Right ventricle myocardium inferior (tissue), 1 donor: ENCODE measurements around the gene STAC2. TPM values are rescaled to one million over a fixed set of nuclear protein-coding genes. Genes with fewer than 3 reads are reported as not detected.

Experiments used
- ATAC-seq: fragments of 200-7000 bp; cut with Tn5 transposase; one replicate; pipeline ENCODE4 v1.9.1; 2020; ENCODE audit warnings: mild to moderate bottlenecking, moderate library complexity
- DNase-seq: peaks from one replicate; pipeline ENCODE4 v3.0.0; 2021; ENCODE audit errors: missing footprints
- intact Hi-C: fragments of 100-400 bp; cut with DNase I; formaldehyde crosslinking; loops from one replicate; pipeline ENCODE4 v1.11.0; 2022
- total RNA-seq: library from RNA; stranded (reverse); fragmentation: NEBNext Ultra II Directional; extraction: Animal tissue kit (Norgen Biotek cat#: 25700); gene quantifications from one replicate; pipeline ENCODE4 v1.2.1, GENCODE V29; 2021
- donor health status: DM: no; HTN: yes; CAD: no; lungs with severe emphysema.

STAC2 gene
- total RNA-seq, 1 donor from 2014 or later = 2.9 TPM

DNA sequence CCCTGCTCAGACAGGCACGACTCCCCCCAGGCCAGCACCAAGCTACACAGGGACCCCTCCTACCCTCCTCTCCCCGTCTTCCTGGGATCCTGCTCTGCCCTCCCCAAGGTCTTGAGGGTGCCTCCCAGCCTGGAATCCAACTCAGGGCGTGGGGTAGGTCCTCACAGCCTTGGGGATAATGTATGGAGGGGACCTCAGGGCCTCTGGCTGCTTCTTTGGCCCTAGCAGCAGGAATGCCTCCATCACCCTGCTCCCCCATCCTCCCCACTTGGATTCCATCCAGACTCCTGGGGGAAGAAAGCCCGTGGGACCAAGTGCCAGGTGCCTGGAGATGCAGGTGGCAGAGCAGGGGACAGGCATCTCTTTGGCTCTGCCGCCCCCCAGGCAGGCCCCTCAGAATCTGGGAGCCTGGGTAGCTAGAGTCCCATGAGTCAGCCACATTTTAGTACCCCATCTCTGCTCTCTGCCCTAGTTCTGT, 10.7 kb upstream of the STAC2 start:
- intact Hi-C loops = no loop called here
- DNase-seq (no peak), ATAC-seq (no peak)

DNA sequence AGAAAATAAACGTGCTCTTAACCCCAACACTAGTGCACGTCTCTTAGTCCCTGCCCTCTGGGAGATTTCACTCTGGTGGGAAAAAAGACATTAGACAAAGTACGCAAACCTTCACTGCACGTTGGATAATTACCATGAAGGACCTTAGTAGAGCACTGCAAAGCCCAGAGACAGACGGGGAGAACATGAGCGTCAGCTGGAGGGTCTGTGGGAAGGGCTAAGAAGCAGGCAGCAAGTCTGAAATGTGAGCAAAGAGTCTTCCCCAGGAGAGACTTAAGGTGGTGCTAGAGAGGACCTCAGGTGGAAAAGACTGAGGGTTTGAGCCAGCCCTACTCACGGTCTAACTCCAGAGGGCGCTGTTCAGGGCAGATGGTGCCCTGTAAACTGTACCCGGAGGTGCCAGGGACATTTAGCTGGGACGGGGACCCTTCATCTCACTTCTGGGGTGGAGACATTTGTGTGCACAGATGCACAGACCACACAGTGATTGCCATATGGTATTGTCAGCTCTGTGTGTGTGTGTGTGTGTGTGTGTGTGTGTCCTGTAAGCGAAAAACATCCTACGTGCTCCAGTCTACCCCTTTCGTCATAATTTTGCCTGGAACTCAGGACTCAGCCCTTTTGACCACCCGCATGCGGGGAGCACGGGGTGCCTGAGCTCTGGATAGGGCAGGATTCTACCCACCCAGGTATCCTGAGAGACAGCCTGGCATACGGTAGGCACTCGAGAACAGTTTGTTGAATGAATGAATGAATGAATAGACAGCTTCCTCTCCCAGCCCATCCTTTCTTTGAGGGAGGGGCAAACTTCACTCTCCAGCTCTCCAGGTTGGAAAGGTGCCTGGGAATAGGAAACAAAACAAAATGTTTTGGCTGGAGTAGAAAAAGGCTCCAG, 10.1 kb upstream of the STAC2 start:
- DNase-seq (no peak), ATAC-seq (no peak)
- intact Hi-C loops = no loop called here

DNA sequence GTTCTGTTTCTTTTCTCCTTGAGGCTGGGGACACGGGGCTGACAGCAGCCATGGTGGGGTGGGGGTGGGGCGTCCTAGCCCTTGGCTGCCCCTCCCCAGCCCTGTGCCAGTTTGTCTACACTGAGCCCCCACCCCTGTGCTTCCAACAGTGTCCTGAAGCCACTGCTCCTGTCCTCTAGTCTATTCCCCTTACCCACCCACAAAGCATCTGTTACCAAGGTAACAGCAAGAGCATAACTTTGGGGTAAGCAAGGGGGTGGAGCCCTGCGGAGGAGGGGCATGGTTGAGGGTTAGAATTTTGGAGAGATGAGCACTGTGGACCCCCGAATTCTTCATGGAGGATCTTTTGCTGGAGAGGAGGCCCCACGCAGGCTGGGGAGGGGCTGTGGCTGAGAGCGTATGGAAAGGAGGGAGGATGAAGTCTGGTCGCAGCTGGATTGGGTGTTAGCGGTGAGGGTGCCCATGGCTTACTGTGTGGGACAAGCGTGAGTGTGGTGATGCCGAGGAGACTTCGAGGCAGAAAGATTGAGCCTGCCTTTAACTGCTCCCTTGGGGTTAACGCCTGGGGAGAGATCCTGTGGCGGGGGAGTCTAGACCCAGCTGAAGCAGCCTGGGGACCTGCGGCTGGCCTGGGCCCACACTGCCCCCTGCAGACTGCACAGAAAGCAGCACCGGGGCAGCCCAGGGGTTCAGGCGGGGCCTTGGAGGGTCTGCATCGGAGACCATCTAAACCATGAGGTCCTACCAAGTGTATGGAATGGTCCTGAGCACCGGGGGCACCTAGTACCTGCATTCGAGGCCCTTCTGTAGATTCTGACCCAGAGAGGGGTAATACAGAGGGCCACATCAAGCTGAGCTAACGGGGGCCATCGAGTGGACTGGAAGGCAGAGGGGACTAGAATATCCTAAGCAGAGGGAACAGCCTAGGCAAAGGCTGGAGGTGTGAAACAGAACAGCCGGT, 6.1 kb upstream of the STAC2 start:
- DNase-seq (peak; percentile 69), ATAC-seq (peak; percentile 81)
- intact Hi-C loops = loop anchor here (2.0 kb wide), 1 partner anchor 23 kb away; no protein-coding TSS in a partner anchor

DNA sequence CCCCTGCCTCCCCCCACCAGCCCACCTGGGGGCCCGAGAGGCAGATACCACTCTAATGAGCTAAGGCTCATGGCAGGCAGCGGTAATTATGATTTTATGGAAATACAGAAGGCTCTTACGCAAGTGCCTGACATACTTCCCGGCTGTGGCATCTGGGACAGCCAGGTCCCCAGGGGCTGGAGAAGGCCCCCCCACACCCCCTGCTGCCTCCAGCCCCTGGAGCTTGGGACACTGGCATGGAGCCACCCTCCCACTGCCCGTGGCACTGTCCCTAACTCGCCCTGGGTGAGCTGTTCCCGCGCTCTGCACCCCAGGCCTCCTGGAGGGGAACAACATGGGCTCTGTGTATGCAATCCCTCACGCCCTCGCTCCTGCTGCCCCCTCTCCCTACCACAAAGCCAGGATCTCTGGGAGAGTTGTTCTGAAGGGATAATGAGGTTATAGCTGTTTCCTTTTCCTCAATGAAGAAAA, 5.4 kb upstream of the STAC2 start:
- ATAC-seq (no peak), DNase-seq (no peak)
- intact Hi-C loops = no loop called here

DNA sequence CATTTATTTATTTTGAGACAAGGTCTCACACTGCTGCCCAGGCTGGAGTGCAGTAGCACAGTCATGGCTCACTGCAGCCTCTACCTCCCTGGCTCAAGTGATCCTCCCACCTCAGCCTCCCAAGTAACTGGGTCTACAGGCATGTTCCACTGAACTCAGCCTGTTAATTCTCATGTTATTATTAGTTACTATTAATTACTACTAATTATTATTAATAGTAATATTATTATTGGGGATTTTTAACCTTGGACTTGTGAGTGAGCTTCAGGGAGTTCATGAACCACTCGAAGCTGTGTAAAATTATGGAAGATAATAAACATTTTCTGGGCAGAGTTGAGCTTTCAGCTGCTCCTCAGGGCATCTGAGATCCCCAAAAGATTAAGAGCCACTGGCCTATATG, 4.6 kb upstream of the STAC2 start:
- intact Hi-C loops = no loop called here
- DNase-seq (no peak), ATAC-seq (no peak)

DNA sequence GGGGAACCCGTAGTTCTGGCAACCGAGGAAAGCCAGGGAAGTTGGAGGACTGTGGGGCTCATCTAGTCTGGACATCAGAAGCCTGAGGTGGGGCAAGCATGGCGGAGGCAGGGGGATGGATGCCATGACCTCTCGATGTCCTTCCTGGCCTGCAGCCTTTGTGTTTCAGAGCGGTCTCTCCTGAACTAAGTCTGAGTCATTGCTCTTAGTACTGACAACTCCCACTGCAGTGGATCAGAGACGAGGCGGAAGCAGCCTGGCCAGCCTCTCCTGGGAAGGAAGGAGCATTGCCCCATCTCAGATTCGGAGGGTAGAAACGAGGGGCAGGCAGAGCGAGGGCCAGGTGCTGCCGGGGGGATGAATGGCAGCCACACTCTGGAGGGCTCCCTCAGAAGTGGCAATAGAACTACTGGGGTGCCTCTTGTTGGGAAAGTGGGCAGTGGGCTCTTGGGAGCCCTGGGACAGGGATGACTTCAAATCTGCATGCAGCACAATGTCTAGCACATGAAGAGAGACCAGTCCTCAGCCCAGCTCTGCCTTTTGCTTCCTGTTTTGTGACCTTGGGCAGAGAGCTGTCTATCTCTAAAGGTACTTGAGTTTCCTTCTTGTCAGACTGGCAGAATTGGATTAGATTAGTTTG, 3.6 kb upstream of the STAC2 start:
- ATAC-seq (no peak), DNase-seq (no peak)
- intact Hi-C loops = no loop called here

DNA sequence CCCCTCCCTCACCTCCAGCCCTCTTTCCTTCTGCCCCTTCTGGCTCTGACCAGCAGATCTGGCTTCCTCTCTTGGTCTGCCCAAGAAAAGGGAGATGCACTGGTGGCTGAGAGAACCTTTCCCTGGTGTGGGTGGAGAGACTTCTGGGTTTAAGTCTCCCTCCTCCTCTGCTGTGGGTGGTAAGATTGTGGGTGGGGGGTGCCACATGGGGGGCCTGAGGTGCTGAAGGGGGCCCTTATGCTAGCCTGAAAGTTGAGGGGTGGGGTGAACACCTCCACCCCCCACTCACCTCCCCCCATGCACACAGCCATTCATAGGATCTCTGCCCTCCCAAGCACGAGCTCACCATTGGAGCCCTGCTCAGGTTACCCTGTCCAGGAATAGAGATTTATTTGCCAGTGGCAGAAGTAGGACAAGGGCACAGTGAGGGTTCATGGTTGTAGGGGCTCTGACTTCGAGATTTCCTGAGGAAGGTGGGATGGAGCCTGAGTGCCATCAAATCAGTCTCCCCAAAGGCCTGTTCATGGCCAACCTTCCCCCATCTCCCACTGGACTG, 1.7 kb upstream of the STAC2 start:
- intact Hi-C loops = no loop called here
- ATAC-seq = no peak
- DNase-seq = no peak

DNA sequence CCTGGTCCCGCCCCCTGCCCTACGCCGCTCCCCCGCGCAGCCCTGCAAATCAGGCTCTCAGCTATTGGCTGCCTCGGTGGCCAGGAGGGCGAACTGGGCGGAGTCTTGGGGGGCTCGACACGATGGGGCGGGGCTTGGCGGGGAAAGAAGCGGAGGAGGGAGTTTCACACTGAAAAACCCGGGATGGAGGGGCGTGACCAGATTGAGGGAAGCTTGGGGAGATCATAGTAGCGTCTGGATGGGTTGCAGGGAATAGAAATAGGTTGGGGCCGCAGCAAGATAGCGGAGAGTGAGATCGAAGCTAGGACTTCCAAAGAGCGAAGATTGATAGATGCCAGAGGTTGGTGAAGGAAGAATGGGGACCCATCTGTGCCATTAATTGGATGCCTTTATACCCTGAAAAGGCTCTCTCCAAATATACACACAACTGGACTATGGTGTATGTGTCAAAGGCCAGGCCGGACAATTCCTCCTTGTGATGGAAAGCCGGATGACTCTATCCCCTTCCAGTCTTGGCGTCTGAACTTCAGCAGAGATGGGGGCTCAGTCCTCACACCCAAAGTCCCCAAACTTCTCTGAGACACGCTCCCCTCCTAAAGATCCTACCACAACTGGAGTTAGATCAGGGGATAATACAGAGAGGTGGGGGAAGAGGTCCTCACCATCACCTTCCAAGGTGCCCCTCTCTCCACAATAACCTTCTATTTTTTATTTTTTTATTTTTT, 376 bp upstream of the STAC2 start:
- intact Hi-C loops = no loop called here
- ATAC-seq = peak; percentile 82
- no peak for DNase-seq

DNA sequence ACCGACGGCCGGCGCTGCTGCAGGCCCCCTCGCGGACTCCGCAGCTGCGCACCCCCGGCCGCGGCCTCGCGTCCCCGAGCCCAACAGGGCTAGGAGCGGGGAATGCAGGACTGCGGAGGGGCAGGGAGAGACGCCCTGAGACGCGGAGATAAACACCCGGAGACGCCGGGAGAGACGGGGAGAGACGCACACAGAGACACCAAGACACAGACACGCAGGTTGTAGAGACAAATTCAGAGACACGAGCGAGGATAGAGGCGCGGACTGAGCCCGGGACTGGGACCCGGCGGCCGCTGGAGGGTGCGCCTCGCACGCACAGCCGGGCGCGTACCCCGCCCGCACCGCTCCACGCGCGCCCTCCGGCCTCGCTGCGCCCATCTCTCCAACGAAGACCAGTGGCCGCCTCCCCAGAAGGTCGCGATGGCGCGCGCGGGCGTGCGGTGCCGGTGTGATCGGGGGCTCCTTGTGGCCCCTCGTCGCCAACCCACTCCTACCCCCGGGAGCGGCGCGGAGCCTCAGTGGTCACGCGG, 902 bp downstream of the STAC2 start:
- no peak for DNase-seq
- ATAC-seq = no peak
- intact Hi-C loops = no loop called here

DNA sequence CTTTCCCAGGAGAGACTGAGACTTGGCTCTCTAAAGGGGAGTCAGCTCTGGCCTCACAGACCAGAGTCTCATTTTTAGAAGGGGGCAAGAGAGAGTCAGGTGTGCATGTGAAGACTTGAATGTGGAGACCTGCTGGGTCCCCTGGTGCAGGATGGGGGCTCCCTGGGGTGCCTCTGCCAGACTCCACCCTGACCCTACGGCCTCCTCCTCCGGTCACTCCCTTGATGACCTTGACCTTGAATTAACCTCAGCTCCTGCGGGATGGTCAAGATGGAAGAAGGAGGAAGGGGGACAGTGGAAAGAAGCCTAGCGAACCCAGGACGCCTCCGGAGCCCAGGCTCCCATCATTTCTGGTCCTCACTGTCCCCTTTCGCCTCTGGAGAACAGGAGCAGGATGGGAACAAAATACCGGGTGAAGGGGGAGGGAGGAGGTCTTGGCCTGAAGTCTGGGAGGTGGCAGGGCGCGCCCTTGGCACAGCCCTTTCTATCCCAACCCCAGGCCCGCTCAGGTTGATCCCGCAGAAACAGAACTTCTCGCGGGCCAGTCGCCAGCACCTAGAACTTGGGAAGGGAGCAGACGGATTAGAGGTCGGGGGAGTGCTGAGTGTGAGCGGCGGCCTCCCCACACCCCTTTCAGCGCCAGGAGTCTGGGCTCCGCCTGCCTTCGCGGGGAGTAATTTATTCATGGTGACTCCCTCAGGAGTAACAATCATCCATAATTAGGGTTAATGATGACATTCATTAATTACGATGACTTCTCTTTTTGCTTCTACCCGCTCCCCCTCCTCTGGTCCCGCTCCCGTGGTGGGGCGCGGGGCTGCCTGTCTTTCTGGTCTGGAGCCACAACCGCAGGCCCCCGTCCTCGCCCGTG, 1.6 kb downstream of the STAC2 start:
- no peak for ATAC-seq
- DNase-seq = no peak
- intact Hi-C loops = no loop called here

DNA sequence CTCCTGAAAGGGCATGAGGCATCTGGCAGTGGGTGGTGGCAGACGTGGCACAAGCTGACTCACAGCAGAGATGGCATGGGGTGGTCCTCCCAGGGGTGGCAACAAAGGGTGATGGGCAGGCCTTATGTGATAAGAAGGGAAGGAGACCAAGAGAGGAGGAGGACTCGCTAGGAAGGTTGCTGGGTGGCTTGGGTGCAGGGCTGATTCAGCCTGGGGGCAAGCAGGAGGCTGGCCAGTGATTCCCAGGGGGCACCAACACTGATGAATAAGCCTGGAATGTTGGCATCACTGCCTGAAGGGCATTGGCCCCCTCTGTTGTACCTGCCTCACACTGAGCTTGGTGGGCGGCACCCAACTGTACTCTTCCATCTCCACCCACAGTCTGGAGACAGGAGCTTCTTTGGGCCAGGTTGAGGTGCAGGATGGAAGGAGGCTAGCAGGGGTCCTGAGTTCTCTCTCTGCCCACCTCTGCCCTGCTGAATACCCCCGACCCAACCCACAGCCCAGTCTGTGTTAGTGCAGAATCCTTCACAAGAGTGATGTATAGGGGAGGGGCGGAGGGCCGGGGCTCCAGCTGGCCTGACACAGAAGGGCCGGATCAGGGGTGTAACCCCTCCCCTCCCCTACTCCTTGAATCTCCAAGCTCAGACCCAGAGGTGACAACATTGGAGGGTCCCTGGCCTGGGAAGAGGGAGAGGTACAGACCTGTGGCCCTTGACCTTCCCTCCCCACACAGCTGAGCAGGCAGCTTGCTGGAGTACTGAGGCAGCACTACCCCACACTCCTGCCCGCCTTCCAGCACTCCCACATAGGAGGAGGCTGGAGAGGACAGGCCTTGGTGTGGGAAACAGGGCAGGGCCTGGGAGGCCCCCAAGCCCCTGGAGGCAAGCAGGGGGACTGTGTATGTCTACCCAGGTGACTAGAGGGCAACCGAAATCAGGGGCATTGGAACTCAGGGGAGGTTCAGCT, 2.6 kb downstream of the STAC2 start:
- intact Hi-C loops = no loop called here
- no peak for DNase-seq
- ATAC-seq = no peak

DNA sequence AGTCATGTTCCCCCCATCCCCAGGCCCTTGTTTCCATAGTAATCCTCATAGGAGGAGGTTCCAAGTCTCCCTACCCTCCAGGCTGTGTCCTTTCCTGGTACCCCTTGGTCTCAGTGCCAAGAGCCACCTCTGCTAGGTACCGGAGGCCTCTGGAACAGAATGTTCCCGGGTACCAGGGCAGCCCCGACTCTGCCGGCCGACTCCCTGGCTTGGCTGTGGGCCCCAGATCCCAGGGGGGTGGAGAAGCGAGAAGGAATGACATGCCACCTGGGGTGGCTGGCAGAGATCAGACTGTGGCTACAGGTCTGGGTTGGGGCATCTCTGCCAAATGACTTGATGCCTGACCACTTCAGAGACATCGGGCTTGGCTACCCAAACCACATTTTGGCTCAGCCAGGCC, 3.6 kb downstream of the STAC2 start:
- intact Hi-C loops = no loop called here
- DNase-seq = no peak
- ATAC-seq = no peak

DNA sequence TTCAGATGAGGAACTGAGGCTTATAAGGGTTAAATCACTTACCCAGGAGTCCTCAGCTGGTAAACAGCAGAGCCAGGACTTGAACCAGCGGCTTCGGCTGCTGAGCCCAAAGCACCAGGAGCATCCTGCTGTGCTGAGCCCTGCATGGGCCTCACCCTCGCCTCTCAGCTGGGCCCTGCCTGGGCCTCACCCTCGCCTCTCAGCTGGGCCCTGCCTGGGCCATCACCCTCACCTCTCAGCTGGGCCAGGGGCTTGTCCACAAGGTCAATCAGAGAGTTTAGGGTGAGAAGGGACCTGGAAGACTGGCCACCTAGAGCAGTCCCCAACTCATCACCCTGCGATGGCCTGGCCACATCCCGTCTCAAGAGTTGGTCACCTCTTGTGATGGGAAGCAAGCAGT, 4.2 kb downstream of the STAC2 start:
- intact Hi-C loops = no loop called here
- no peak for ATAC-seq

DNA sequence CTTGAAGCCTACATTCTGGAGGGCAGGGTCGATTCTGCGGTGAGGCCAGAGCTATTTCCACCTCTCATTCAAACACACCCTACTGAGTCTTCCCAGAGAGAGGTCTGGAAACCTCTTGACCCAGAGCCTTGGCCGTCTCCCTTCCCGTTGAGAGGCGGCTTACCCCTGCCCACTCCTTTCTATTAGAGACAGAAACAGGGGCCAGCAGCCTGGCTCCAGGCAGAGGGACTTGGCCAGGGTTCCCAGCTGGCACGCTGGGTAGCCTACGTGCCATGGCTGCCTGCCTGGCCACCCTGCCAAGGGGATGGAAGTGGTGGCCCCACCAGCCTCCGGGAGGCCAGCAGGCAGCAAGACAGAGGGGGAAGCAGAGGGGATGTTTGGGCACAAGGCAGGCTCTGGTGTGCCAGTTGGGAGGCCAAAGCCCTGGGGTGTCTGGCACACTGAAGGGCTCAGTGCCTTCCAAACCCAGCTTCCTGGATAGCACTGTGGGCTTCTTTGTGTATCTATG, 6.0 kb downstream of the STAC2 start:
- DNase-seq = no peak
- intact Hi-C loops = no loop called here
- peak; percentile 81 for ATAC-seq

More for the DNA sequence above, 4.2 kb downstream of the STAC2 start:
- DNase-seq = no peak

DNA sequence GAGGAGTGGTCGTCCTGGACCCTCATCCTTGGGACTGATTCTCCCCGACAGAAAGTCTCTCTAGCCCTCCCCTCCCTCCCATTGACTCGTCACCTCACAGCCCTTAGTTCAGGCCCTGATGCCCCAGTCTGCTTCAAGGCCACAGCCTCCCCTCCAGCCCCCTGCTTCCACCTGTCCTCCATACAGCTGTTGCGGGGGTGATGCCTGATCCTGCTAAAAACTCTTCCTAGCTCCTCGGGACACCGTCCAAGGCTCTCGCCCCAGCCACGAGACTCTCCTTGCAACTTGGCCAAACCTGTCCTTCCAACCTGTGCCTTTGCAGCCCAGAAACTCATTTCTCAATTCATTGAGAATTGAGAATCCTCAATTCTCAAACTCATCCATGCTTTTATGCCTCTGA, 6.8 kb downstream of the STAC2 start:
- ATAC-seq = no peak
- no peak for DNase-seq
- intact Hi-C loops = no loop called here
